Measurements from ENCODE around the gene CAPN9.
"Not testable (repeated sequence)": the region's sequence is repeated elsewhere in the genome, so short reads cannot be mapped to it uniquely, and the experiment has no call there.

The CAPN9 gene

GRCh38 chr1:230747127-230747730 lies at the start of gene CAPN9:
Gene CAPN9, plus strand, starts transcription at chr1:230747388. Its CDS starts 109 bp downstream, at chr1:230747497.
- DNase-seq, result no peak

- no peak for DNase-seq
Observed at GRCh38 chr1:230698130-230698529, 49.1 kb upstream of the CAPN9 start.

GRCh38 chr1:230698964-230699363 lies 48.2 kb upstream of the CAPN9 start:
- DNase-seq, result not testable (repeated sequence)

- DNase-seq, result no peak
Observed at GRCh38 chr1:230699716-230700115, 47.5 kb upstream of the CAPN9 start.

- DNase-seq, result no peak
Observed at GRCh38 chr1:230700132-230700531, 47.1 kb upstream of the CAPN9 start.

- no peak for DNase-seq
Observed at GRCh38 chr1:230701434-230701833, 45.8 kb upstream of the CAPN9 start.

GRCh38 chr1:230701895-230702768 lies 45.1 kb upstream of the CAPN9 start:
- DNase-seq, result no peak

- no peak for DNase-seq
Observed at GRCh38 chr1:230702934-230703678, 44.1 kb upstream of the CAPN9 start.

- DNase-seq, result no peak
Observed at GRCh38 chr1:230703679-230704385, 43.4 kb upstream of the CAPN9 start.

- no peak for DNase-seq
Observed at GRCh38 chr1:230704830-230705229, 42.4 kb upstream of the CAPN9 start.

- no peak for DNase-seq
Observed at GRCh38 chr1:230705289-230706019, 41.7 kb upstream of the CAPN9 start.

GRCh38 chr1:230706020-230706699 lies 41.0 kb upstream of the CAPN9 start:
- no peak for DNase-seq

GRCh38 chr1:230706887-230707731 lies 40.1 kb upstream of the CAPN9 start:
- no peak for DNase-seq

- DNase-seq, result no peak
Observed at GRCh38 chr1:230707732-230708630, 39.2 kb upstream of the CAPN9 start.

- no peak for DNase-seq
Observed at GRCh38 chr1:230708631-230709580, 38.3 kb upstream of the CAPN9 start.

GRCh38 chr1:230709619-230710542 lies 37.3 kb upstream of the CAPN9 start:
- DNase-seq, result no peak

GRCh38 chr1:230710543-230710904 lies 36.7 kb upstream of the CAPN9 start:
- DNase-seq, result no peak

All from activated naive CD4-positive, alpha-beta T cell treated with anti-CD3 and anti-CD28 coated beads, Interleukin-2, amount 50 U/mL, for 16 hours (primary cell).